HepG2 (cell line): ENCODE data around the gene ADAMTS17. TPM values are rescaled to one million over a fixed set of nuclear protein-coding genes. Genes with fewer than 3 reads are reported as not detected.

Experiments
- ATAC-seq: fragments of 200-7000 bp; cut with Tn5 transposase; 3 replicates; pipeline ENCODE4 v1.9.1; 2020; ENCODE audit warnings: mild to moderate bottlenecking, moderate library complexity
- BruUV-seq: library from RNA; stranded (reverse); fragments of 400-500 nt; replicated peaks from 2 replicates; lab custom pipeline; 2021; lab: Mats Ljungman, UMichigan
- CTCF ChIA-PET: fragments of 300-600 bp; formaldehyde crosslinking; extraction: SDS; loops from one replicate; lab custom pipeline; 2021; ENCODE audit warnings: low total read pairs, inconsistent platforms, low intra/inter-chr PET ratio; lab: Yijun Ruan, JAX
- POLR2A ChIA-PET: fragments of 350-600 bp; sonication (Branson Sonifier 250); formaldehyde crosslinking; loops from one replicate; lab custom pipeline; 2020; ENCODE audit warnings: antibody characterized with exemption, inconsistent platforms; lab: Yijun Ruan, JAX
- DNase-seq: peaks from one replicate; pipeline ENCODE4 v3.0.0-alpha.2; 2015; ENCODE audit warnings: low spot score
- FAIRE-seq: peaks from 3 replicates; lab custom pipeline; 2011; peaks lifted over from hg19 to GRCh38; lab: Jason Lieb, UNC
- H2AFZ ChIP-seq: one replicate; pipeline ENCODE4 v1.6.1; 2011; ENCODE audit warnings: low read length, inconsistent platforms
- H3K27ac ChIP-seq: fragments of 300-600 bp; 3 replicates; pipeline ENCODE4 v1.8.0; 2011; ENCODE audit warnings: mixed run types, mild to moderate bottlenecking, mixed read lengths, low read length, inconsistent platforms; ENCODE audit not compliant: insufficient read depth; ENCODE audit errors: extremely low read length
- H3K27me3 ChIP-seq, 2 experiments: fragments of 200-600 bp in 1 of 2; 2 replicates in 1 of 2; 3 replicates in 1 of 2; pipeline versions ENCODE4 v1.6.0 to v1.8.0; 2011; ENCODE audit warnings: low read length in 2 of 2, mild to moderate bottlenecking in 2 of 2, moderate library complexity in 2 of 2, inconsistent platforms in 1 of 2; ENCODE audit not compliant: insufficient read depth in 2 of 2, control insufficient read depth in 1 of 2
- H3K36me3 ChIP-seq, 2 experiments: fragments of 200-600 bp in 1 of 2; replicated peaks in 1 of 2; 2 replicates in 1 of 2; 3 replicates in 1 of 2; pipeline versions ENCODE4 v1.5.1 to v1.8.0; 2011; ENCODE audit warnings: low read length in 2 of 2, inconsistent platforms in 1 of 2; ENCODE audit not compliant: insufficient read depth in 2 of 2, control insufficient read depth in 1 of 2
- H3K4me1 ChIP-seq: 2 replicates; pipeline ENCODE4 v1.5.1; 2012; ENCODE audit warnings: low read length, inconsistent platforms; ENCODE audit not compliant: insufficient read depth
- H3K4me2 ChIP-seq: 2 replicates; pipeline ENCODE4 v1.6.0; 2011; ENCODE audit warnings: low read depth, low read length, inconsistent platforms
- H3K4me3 ChIP-seq, 3 experiments: fragments of 200-600 bp in 1 of 3; sonication (generic), shearing (Covaris generic) in 1 of 3; replicated peaks in 1 of 3; 2 replicates each; pipeline ENCODE4 v1.5.1; 2011 to 2016; ENCODE audit warnings: low read length in 3 of 3, inconsistent platforms in 2 of 3, low read depth in 2 of 3, mild to moderate bottlenecking in 2 of 3, control low read depth in 1 of 3, mixed read lengths in 1 of 3; ENCODE audit not compliant: insufficient read depth in 1 of 3
- H3K79me2 ChIP-seq: one replicate; pipeline ENCODE4 v1.6.1; 2011; ENCODE audit warnings: low read length, inconsistent platforms; ENCODE audit not compliant: insufficient read depth
- H3K9ac ChIP-seq: 2 replicates; pipeline ENCODE4 v1.6.0; 2011; ENCODE audit warnings: mild to moderate bottlenecking, low read depth, low read length, inconsistent platforms; ENCODE audit not compliant: insufficient read depth
- H3K9me3 ChIP-seq: 2 replicates; pipeline ENCODE4 v1.5.1; 2012; ENCODE audit warnings: mild to moderate bottlenecking, low read length
- H4K20me1 ChIP-seq: 2 replicates; pipeline ENCODE4 v1.6.0; 2011; ENCODE audit warnings: inconsistent platforms, mild to moderate bottlenecking, low read length, moderate library complexity; ENCODE audit not compliant: insufficient read depth
- IKZF5 ChIP-seq: IDR thresholded peaks from 2 replicates; pipeline ENCODE4 v1.6.1; 2018; ENCODE audit warnings: missing genetic modification reagents, mild to moderate bottlenecking, missing compliant biosample characterization
- PITX1 ChIP-seq: sonication (generic); formaldehyde crosslinking; IDR thresholded peaks from 2 replicates; pipeline ENCODE4 v1.5.1; 2020; ENCODE audit warnings: mild to moderate bottlenecking, missing genetic modification reagents
- ZFAT ChIP-seq: sonication (generic); formaldehyde crosslinking; conservative IDR thresholded peaks from 2 replicates; pipeline ENCODE4 v1.8.1; 2023; ENCODE audit warnings: missing genetic modification reagents, inconsistent platforms
- ZMAT3 ChIP-seq: sonication (generic); formaldehyde crosslinking; conservative IDR thresholded peaks from 2 replicates; pipeline ENCODE4 v1.7.0; 2021; ENCODE audit warnings: missing genetic modification reagents
- ZNF562 ChIP-seq: sonication (generic); formaldehyde crosslinking; IDR thresholded peaks from 2 replicates; pipeline ENCODE4 v1.8.0; 2022; ENCODE audit warnings: missing genetic modification reagents, borderline replicate concordance
- WGBS: methylation state at CpG from one replicate; pipeline ENCODE4 v1.1.6; 2017; ENCODE audit warnings: low lambda C conversion rate; 5-methylcytosine and 5-hydroxymethylcytosine counted together
- in situ Hi-C: cut with HindIII; loops from 2 replicates; pipeline ENCODE4 v1.10.0; 2017; ENCODE audit warnings: low pct_unique_long_range_greater_than_20kb; ENCODE audit not compliant: extremely low pct_ligation_motif_present
- intact Hi-C: fragments of 100-400 bp; cut with micrococcal nuclease; formaldehyde crosslinking; loops from one replicate; pipeline ENCODE4 v1.10.0; 2022; ENCODE audit not compliant: unreplicated experiment
- polyA plus RNA-seq, 8 experiments: library from polyadenylated mRNA; depleted of rRNA in 3 of 8; stranded (reverse) in 7 of 8; unstranded in 1 of 8; fragments of >200 nt; fragmentation: Illumina TruSeq in 4 of 8; extraction: Trizol in 4 of 8; gene quantifications; 2 replicates each; pipeline versions ENCODE4 v1.2.1 to v1.2.3, GENCODE V29; 2011 to 2016; ENCODE audit warnings: low read depth in 4 of 8, missing spikeins in 1 of 8, mixed read lengths in 1 of 8; ENCODE audit not compliant: insufficient read depth in 1 of 8
- total RNA-seq, 5 experiments: library from RNA; depleted of rRNA; stranded (reverse); fragments of >200 nt; fragmentation: Illumina TruSeq; extraction: Trizol; gene quantifications; 2 replicates each; pipeline ENCODE4 v1.2.3, GENCODE V29; 2016; ENCODE audit warnings: low read depth in 1 of 5
- TF ChIP-seq, protein P1 (sequence below): sonication (generic); formaldehyde crosslinking; IDR thresholded peaks from 2 replicates; pipeline ENCODE4; 2020; ENCODE audit warnings: missing genetic modification reagents, mild to moderate bottlenecking, borderline replicate concordance

Gene ADAMTS17
- total and polyA plus RNA-seq, 2 of the 13 experiments (the other 11 are each of a cell fraction or from before 2014, with no cell fraction given) = 0.02 to 0.04 TPM

DNA sequence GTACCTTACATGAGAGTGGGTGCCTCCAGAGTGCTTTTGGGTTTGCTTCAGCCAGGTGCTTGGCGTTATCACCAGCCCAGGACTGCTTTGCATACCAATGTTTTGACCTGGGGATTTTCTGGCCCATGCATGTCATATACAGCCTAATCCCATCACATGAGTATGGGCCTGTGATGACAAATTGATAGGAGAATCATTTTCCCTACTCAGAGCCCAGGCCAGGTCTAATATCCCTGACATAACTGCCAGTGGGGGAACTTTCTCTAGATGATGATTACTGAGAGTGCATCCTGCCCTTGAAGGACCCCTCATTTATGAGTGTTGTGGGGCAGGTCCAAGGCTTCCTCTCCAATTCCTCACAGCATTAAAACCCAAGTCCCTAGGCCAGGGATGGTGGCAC, 411.1 kb downstream of the ADAMTS17 start:
- Histone ChIP-seq H4K20me1 (no peaks in the 10 kb centered on the region), H3K4me3 (no peak overlapping the region), H3K4me1 (peaks cover 8% of the 10 kb centered on the region; the same call in 1 of the 2 replicates), H3K9ac (no peak overlapping the region), H3K27ac (no peak overlapping the region), H3K36me3 (no peaks in the 10 kb centered on the region), H3K27me3 (peaks cover 3 to 27% of the 10 kb centered on the region in 2 experiments), H3K79me2 (no peaks in the 10 kb centered on the region), H2AFZ (no peak overlapping the region), H3K4me2 (no peak overlapping the region), H3K9me3 (no peaks in the 10 kb centered on the region)
- WGBS = 0% methylated on average over 1 of the region's 1 CpG
- FAIRE-seq (no peak), DNase-seq (no peak), ATAC-seq (no peak)
- BruUV-seq = no TSS peak
- CTCF ChIA-PET = no interaction called here
- TF ChIP-seq ZNF562 (CRISPR knock-in tag) = no peak
- no peak for TF ChIP-seq ZFAT (CRISPR knock-in tag)
- TF ChIP-seq PITX1 (CRISPR knock-in tag) = no peak
- TF ChIP-seq, protein P1, sequence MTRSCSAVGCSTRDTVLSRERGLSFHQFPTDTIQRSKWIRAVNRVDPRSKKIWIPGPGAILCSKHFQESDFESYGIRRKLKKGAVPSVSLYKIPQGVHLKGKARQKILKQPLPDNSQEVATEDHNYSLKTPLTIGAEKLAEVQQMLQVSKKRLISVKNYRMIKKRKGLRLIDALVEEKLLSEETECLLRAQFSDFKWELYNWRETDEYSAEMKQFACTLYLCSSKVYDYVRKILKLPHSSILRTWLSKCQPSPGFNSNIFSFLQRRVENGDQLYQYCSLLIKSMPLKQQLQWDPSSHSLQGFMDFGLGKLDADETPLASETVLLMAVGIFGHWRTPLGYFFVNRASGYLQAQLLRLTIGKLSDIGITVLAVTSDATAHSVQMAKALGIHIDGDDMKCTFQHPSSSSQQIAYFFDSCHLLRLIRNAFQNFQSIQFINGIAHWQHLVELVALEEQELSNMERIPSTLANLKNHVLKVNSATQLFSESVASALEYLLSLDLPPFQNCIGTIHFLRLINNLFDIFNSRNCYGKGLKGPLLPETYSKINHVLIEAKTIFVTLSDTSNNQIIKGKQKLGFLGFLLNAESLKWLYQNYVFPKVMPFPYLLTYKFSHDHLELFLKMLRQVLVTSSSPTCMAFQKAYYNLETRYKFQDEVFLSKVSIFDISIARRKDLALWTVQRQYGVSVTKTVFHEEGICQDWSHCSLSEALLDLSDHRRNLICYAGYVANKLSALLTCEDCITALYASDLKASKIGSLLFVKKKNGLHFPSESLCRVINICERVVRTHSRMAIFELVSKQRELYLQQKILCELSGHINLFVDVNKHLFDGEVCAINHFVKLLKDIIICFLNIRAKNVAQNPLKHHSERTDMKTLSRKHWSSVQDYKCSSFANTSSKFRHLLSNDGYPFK = no peak
- TF ChIP-seq IKZF5 (CRISPR knock-in tag) = no peak
- TF ChIP-seq ZMAT3 = no peak
- in situ Hi-C loops (loop anchor here (25.0 kb wide), 1 partner anchor 407 kb away; the partner anchor contains the start of gene ADAMTS17), intact Hi-C loops (no loop called here)
- POLR2A ChIA-PET = no interaction called here
